ENCODE measurements around the gene KCNK5. TPM values are rescaled to one million over a fixed set of nuclear protein-coding genes. Genes with fewer than 3 reads are reported as not detected.

The KCNK5 gene
- total RNA-seq, 2 donors from 2014 or later, result 1.1 to 2.0 TPM

DNA sequence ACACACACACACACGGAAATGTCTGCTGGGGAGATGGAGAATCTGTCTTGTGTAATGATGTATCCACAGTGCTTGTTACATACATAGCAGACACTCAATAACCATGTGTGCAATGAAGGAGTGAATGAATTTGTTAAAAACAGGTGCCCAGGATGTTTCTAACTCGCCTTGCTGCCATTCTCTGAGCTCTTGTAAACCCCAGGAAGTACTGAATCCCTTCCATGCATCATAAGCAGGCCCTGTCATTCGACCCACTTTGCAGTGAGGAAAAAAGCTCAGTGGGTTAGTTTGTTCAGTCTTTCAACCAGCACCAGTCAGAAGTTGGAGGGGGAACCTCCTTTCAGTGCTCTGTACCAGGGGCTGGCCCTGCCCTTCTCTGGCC is 1.4 kb upstream of the KCNK5 start:
- Histone ChIP-seq H3K27me3 (peaks cover 4 to 8% of the 10 kb centered on the region in 2 donors), H3K9me3 (no peaks in the 10 kb centered on the region), H3K4me3 (no peak overlapping the region), H3K36me3 (no peaks in the 10 kb centered on the region), H3K4me1 (peaks cover 0 to 15% of the 10 kb centered on the region in 2 donors), H3K27ac (no peak overlapping the region)
- no peak for DNase-seq (ENCODE audit: low spot score)
- TF ChIP-seq, protein P1, sequence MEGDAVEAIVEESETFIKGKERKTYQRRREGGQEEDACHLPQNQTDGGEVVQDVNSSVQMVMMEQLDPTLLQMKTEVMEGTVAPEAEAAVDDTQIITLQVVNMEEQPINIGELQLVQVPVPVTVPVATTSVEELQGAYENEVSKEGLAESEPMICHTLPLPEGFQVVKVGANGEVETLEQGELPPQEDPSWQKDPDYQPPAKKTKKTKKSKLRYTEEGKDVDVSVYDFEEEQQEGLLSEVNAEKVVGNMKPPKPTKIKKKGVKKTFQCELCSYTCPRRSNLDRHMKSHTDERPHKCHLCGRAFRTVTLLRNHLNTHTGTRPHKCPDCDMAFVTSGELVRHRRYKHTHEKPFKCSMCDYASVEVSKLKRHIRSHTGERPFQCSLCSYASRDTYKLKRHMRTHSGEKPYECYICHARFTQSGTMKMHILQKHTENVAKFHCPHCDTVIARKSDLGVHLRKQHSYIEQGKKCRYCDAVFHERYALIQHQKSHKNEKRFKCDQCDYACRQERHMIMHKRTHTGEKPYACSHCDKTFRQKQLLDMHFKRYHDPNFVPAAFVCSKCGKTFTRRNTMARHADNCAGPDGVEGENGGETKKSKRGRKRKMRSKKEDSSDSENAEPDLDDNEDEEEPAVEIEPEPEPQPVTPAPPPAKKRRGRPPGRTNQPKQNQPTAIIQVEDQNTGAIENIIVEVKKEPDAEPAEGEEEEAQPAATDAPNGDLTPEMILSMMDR (IDR thresholded peaks at IDR 0.05), result no peak

- Histone ChIP-seq H3K4me3 (peak overlapping the region; percentile 31 to 52), H3K36me3 (no peaks in the 10 kb centered on the region), H3K27ac (no peak overlapping the region), H3K27me3 (peaks cover 4 to 8% of the 10 kb centered on the region in 2 donors), H3K9me3 (no peaks in the 10 kb centered on the region), H3K4me1 (peaks cover 0 to 15% of the 10 kb centered on the region in 2 donors)
- no peak for DNase-seq (ENCODE audit: low spot score)
- TF ChIP-seq, protein P1 (IDR thresholded peaks at IDR 0.05), result no peak
Measured at GRCh38 chr6:39228111-39228971, 934 bp downstream of the KCNK5 start.

DNA sequence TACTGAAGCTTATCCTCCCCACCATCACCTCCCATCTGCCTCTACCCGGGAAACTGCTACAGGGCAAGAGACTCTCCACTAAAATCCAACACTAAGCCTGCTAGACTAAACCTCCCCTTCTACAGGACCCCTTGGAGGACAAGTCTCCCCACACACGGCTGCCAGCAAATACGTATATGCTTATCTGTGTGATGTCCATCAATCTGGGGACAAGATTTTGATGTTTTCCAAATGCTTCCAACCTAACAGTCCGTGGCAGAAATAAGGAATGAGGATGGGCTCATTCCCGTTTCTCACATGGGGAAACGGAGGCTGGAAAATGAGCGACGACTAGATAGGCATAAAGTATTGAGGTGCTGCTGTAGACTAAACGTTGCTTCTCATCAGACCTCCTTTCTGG is 1.8 kb downstream of the KCNK5 start:
- H3K4me3 ChIP-seq, result peak overlapping the region in 1 of 2 donors; percentile 52
- H3K27ac ChIP-seq, result no peak overlapping the region
- no peaks in the 10 kb centered on the region for H3K9me3 ChIP-seq
- TF ChIP-seq, protein P1 (IDR thresholded peaks at IDR 0.05), result no peak
- no peak for DNase-seq (ENCODE audit: low spot score)
- no peaks in the 10 kb centered on the region for H3K36me3 ChIP-seq
- peaks cover 0 to 15% of the 10 kb centered on the region in 2 donors for H3K4me1 ChIP-seq
- H3K27me3 ChIP-seq, result peaks cover 4 to 8% of the 10 kb centered on the region in 2 donors

- no peak overlapping the region for H3K27ac ChIP-seq
- TF ChIP-seq, protein P1 (IDR thresholded peaks at IDR 0.05), result no peak
- no peaks in the 10 kb centered on the region for H3K36me3 ChIP-seq
- H3K4me3 ChIP-seq, result peak overlapping the region in 1 of 2 donors; percentile 52
- peaks cover 4 to 8% of the 10 kb centered on the region in 2 donors for H3K27me3 ChIP-seq
- no peak for DNase-seq (ENCODE audit: low spot score)
- peaks cover 0 to 15% of the 10 kb centered on the region in 2 donors for H3K4me1 ChIP-seq
- no peaks in the 10 kb centered on the region for H3K9me3 ChIP-seq
Measured at GRCh38 chr6:39226639-39227329, 2.5 kb downstream of the KCNK5 start.

- no peak overlapping the region for H3K4me3 ChIP-seq
Measured at GRCh38 chr6:39225946-39226437, 3.3 kb downstream of the KCNK5 start.

More at GRCh38 chr6:39225946-39226437, 3.3 kb downstream of the KCNK5 start:
- H3K36me3 ChIP-seq, result no peaks in the 10 kb centered on the region
- H3K27ac ChIP-seq, result no peak overlapping the region
- TF ChIP-seq, protein P1 (IDR thresholded peaks at IDR 0.05), result no peak
- H3K9me3 ChIP-seq, result no peaks in the 10 kb centered on the region
- H3K27me3 ChIP-seq, result peaks cover 4 to 8% of the 10 kb centered on the region in 2 donors
- DNase-seq (ENCODE audit: low spot score), result no peak
- peaks cover 0 to 15% of the 10 kb centered on the region in 2 donors for H3K4me1 ChIP-seq
